D721Med (cell line): ENCODE measurements around the gene BAZ2B.
A peak's percentile ranks its signal among the peaks of the same experiment; 100 is the strongest.

ENCODE experiments used
- DNase-seq: peaks from one replicate; pipeline ENCODE4 v3.0.0; 2011; ENCODE audit warnings: low spot score; ENCODE audit not compliant: insufficient read length
- FAIRE-seq: peaks from 2 replicates; lab custom pipeline; 2011; peaks lifted over from hg19 to GRCh38; lab: Jason Lieb, UNC
- TF ChIP-seq, protein P1 (sequence below): IDR thresholded peaks from 2 replicates; pipeline ENCODE4 v1.5.1; 2012; ENCODE audit warnings: mild to moderate bottlenecking, control low read depth; ENCODE audit not compliant: insufficient read depth; ENCODE audit errors: missing control alignments

The BAZ2B gene

DNA sequence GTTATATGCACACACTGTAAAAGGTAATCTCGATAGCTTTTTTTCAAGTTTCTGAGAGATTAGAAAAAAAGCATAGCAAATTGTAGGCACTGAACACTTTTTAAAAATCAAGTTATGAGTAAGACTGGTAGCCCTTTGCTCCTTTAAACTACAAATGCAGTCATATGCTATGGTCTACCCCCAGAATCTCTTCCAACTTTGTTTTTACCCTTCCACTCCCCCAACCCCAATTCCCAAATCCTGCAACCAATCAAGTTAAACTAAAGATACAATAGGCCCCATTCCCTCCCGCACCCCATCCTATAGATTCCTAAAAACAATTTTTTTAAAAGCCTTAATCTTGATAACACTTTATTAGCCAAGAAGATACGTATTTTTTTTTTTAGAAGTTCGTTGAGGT is 752 bp upstream of the BAZ2B start:
- TF ChIP-seq, protein P1, sequence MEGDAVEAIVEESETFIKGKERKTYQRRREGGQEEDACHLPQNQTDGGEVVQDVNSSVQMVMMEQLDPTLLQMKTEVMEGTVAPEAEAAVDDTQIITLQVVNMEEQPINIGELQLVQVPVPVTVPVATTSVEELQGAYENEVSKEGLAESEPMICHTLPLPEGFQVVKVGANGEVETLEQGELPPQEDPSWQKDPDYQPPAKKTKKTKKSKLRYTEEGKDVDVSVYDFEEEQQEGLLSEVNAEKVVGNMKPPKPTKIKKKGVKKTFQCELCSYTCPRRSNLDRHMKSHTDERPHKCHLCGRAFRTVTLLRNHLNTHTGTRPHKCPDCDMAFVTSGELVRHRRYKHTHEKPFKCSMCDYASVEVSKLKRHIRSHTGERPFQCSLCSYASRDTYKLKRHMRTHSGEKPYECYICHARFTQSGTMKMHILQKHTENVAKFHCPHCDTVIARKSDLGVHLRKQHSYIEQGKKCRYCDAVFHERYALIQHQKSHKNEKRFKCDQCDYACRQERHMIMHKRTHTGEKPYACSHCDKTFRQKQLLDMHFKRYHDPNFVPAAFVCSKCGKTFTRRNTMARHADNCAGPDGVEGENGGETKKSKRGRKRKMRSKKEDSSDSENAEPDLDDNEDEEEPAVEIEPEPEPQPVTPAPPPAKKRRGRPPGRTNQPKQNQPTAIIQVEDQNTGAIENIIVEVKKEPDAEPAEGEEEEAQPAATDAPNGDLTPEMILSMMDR = no peak
- no peak for DNase-seq
- no peak for FAIRE-seq

- DNase-seq (no peak), FAIRE-seq (no peak)
- TF ChIP-seq, protein P1 = no peak
These were observed 722 bp downstream of the BAZ2B start for GRCh38 chr2:159615367-159616285.

GRCh38 chr2:159614534-159615366 is 1.6 kb downstream of the BAZ2B start:
- FAIRE-seq = no peak

DNA sequence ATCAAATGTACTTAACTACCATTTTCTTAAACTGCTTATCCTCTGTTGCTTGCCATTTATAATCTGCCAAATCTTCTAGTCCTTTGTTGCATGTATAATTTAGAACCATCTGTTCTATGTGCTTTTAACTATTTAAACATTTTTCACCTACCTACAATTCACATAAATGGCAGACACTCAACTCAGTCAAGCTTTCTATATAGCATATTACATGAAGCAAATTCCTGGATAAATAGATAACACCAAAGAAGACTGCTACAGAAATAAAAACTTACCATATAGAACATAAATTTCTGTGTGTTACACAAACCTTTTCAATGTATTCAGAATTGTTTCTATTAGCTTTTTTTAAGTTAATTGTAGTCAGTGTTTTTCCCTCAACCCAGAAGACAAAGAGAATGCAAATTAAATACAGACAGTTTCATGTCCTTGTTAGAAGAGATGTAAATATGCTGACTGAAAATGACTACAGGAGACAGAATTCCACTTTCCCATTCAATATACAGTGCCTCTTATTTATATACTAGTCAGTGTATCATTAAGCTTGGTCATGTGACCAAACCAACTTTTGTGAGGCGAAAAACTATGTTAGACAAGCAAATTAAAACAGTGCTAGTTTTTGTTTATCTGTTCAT is 2.6 kb downstream of the BAZ2B start:
- DNase-seq (no peak), FAIRE-seq (peak; percentile 99)
- TF ChIP-seq, protein P1 = no peak

More at GRCh38 chr2:159614534-159615366, 1.6 kb downstream of the BAZ2B start:
- TF ChIP-seq, protein P1 = no peak
- no peak for DNase-seq

- TF ChIP-seq, protein P1 = no peak
- no peak for DNase-seq
- FAIRE-seq = peak; percentile 29
These were observed 3.3 kb downstream of the BAZ2B start for GRCh38 chr2:159613091-159613490.

- FAIRE-seq (peak; percentile 93), DNase-seq (no peak)
- TF ChIP-seq, protein P1 = no peak
These were observed 4.0 kb downstream of the BAZ2B start for GRCh38 chr2:159612255-159612901.
